GM21723 (cell line): ENCODE data around the gene BCL2A1.
"Not testable (repeated sequence)": the region's sequence is repeated elsewhere in the genome, so short reads cannot be mapped to it uniquely, and the experiment has no call there.

Experiments used
- ATAC-seq: cut with Tn5 transposase; IDR thresholded peaks from one replicate; pipeline ENCODE4 v1.9.1; 2021; ENCODE audit warnings: mild to moderate bottlenecking, moderate library complexity; ENCODE audit not compliant: unreplicated experiment

BCL2A1 gene

DNA sequence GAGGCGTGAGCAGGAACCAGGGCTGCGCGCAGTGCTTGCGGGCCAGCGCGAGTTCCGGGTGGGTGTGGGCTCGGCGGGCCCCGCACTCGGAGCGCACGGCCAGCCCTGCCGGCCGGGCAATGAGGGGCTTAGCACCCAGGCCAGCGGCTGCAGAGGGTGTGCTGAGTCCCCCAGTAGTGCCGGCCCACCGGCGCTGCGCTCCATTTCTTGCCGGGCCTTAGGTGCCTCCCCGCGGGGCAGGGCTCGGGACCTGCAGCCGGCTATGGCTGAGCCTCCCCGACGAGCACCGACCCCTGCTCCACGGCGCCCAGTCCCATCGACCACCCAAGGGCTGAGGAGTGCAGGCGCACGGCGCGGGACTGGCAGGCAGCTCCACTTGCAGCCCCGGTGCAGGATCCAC, 44.9 kb downstream of the BCL2A1 start:
- ATAC-seq: not testable (repeated sequence)

DNA sequence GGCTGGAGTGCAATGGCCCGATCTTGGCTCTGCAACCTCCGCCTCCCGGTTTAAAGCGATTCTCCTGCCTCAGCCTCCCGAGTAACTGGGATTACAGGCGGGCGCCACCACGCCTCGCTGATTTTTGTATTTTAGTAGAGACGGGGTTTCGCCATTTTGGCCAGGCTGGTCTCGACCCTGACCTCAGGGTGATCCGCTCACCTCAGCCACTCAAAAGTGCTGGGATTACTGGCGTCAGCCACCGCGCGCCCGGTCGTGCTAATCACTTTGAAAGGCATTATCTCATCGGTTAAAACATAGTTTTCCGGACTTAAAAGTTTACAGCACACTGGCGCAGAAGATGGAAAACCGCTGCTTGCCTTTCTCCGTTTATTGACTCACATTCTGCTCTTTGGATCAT, 46.6 kb downstream of the BCL2A1 start:
- no peak for ATAC-seq

- peak; percentile 96 for ATAC-seq
Observed at GRCh38 chr15:79923515-79924169, 47.4 kb downstream of the BCL2A1 start.

DNA sequence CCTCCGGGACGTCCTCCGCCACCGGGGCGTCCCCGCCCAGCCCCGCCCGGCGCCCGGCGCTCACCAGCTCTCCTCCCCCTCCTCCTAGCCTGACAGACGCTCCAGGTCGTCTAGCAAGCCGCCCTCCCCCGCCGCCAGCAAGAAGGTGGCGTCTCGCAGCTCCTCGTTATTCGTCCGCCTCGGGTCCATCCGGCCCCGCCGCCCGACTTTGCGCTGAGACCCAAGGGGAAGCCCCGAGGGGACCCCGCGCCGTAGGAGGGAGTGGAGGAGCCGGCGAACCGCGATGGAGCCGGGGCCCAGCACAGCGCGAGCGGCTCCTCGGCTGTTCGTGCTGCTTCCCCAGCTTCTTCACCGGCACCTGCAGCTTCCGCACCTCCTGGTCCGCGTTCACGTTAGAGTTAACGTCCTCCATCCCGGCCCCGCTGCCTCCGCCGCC, 47.9 kb downstream of the BCL2A1 start:
- ATAC-seq: peak; percentile 47

GRCh38 chr15:79922512-79923078, 48.4 kb downstream of the BCL2A1 start:
- ATAC-seq: no peak

DNA sequence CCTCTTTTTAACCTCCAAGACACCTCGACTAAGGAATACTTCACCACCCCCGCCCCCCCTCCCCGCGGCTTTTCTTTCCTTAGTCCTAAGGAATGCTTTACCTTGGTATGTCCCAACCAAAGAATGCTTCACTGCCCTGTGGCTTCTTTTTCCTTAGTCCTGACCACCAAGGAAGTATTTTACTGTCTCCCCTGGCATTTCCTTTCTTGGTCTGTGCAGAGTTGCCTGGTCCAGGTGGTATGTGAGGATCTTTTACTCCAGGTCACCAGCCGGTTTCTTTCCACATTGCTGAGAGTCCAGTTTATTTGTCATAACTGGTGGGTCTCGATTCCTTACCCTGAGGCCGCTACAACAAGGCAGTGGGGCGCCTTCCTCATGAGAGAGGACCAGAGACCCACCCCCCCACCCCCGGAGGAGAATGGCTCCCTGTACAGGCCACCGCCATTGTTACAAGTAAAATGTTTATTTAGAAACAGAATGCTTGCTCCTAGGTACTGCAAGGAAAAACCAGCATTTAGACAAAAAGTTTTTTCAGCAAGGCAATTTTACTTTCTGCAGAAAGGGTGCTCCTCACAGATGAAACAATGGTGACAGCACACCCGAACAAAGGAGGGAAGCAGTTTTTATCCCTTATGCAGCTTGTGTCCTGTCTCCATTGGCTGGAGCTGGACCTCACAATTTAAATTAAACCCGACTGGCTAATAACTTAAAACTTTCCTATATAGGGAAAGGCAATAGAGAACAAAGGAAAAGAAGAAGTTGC, 51.1 kb downstream of the BCL2A1 start:
- no peak for ATAC-seq

DNA sequence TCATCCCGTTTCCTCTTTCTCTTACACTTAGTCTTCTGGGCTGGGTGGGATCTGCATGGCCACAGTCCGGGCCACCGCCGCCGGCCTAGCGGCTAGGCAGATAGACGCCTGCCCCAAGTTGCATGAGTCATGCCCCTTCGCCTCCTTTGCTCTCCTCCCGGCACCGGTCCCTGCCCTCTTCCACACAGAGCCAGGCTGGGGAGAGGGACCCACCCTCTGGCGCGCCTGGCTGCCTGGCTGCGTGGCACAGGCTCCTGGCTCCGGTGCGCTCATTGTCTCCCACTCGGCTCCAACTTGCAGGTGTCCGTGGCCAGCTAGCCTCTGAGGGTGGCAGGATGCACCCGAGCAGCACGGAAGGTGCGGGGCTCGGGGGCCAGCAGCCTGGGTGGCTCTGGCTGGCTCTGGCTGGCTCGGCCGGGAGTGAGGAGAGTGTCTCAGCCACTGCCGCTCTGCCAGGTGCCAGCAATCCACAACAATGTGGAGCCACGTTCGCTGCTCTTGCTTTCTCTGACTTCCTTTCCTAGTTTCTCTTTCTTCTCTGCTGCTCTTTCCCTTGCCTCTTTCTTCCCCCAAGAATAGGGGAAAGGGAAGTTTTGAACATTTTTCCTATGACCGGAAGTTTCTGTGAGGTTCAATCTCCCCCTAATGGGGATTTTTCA, 51.8 kb downstream of the BCL2A1 start:
- ATAC-seq: no peak

- ATAC-seq: no peak
Observed at GRCh38 chr15:79918278-79918677, 52.7 kb downstream of the BCL2A1 start.

GRCh38 chr15:79916502-79917132, 54.4 kb downstream of the BCL2A1 start:
- ATAC-seq: no peak

- ATAC-seq: not testable (repeated sequence)
Observed at GRCh38 chr15:79915776-79916501, 55.1 kb downstream of the BCL2A1 start.

DNA sequence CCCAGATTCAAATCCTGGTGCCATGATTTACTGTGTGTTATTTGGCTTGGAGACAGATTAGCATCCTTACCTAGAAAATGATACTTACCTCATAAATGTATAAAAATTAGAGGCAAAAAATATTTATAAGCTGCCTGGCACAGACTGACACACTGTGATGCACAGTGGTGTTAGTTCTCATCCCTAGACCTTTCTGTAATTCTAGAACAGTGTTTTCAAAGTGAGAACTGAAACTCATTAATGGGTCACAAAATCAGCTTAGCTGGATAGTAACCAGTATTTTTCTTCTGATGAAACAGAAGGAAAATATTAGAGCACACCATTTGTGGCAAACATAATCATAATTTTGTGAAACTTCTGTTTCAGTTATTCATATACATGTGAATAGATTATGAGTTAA, 56.3 kb downstream of the BCL2A1 start:
- no peak for ATAC-seq
